ENCODE measurements around the gene ZNF414. TPM values are rescaled to one million over a fixed set of nuclear protein-coding genes. Genes with fewer than 3 reads are reported as not detected.
"Not testable (repeated sequence)": the region's sequence is repeated elsewhere in the genome, so short reads cannot be mapped to it uniquely, and the experiment has no call there.

The ZNF414 gene
- 13.7 TPM for total RNA-seq

- DNase-seq (ENCODE audit: low read depth in 2 of 3, low spot score in 2 of 3) = peak; percentile 94 to 99 (median 95)
Measured at GRCh38 chr19:8513687-8514504, at the start of gene ZNF414. ZNF414 (minus strand) TSS chr19:8514167; CDS start chr19:8514046, 121 bp downstream.

GRCh38 chr19:8561075-8561764, 47.3 kb upstream of the ZNF414 start:
- no peak for DNase-seq (ENCODE audit: low read depth in 2 of 3, low spot score in 2 of 3)

GRCh38 chr19:8558325-8558724, 44.4 kb upstream of the ZNF414 start:
- no peak for DNase-seq (ENCODE audit: low read depth in 2 of 3, low spot score in 2 of 3)

GRCh38 chr19:8557642-8558238, 43.8 kb upstream of the ZNF414 start:
- DNase-seq (ENCODE audit: low read depth in 2 of 3, low spot score in 2 of 3) = no peak

- DNase-seq (ENCODE audit: low read depth in 2 of 3, low spot score in 2 of 3) = not testable (repeated sequence)
Measured at GRCh38 chr19:8553729-8554128, 39.8 kb upstream of the ZNF414 start.

- DNase-seq (ENCODE audit: low read depth in 2 of 3, low spot score in 2 of 3) = peak in 1 of 3 donors; percentile 14
Measured at GRCh38 chr19:8552810-8553209, 38.8 kb upstream of the ZNF414 start.

- DNase-seq (ENCODE audit: low read depth in 2 of 3, low spot score in 2 of 3) = no peak
Measured at GRCh38 chr19:8550070-8550469, 36.1 kb upstream of the ZNF414 start.

- DNase-seq (ENCODE audit: low read depth in 2 of 3, low spot score in 2 of 3) = no peak
Measured at GRCh38 chr19:8545743-8546142, 31.8 kb upstream of the ZNF414 start.

- DNase-seq (ENCODE audit: low read depth in 2 of 3, low spot score in 2 of 3) = no peak
Measured at GRCh38 chr19:8544168-8544567, 30.2 kb upstream of the ZNF414 start.

GRCh38 chr19:8539621-8540149, 25.7 kb upstream of the ZNF414 start:
- no peak for DNase-seq (ENCODE audit: low read depth in 2 of 3, low spot score in 2 of 3)

GRCh38 chr19:8537099-8537498, 23.1 kb upstream of the ZNF414 start:
- no peak for DNase-seq (ENCODE audit: low read depth in 2 of 3, low spot score in 2 of 3)

GRCh38 chr19:8536282-8536681, 22.3 kb upstream of the ZNF414 start:
- no peak for DNase-seq (ENCODE audit: low read depth in 2 of 3, low spot score in 2 of 3)

- DNase-seq (ENCODE audit: low read depth in 2 of 3, low spot score in 2 of 3) = no peak
Measured at GRCh38 chr19:8532225-8532624, 18.3 kb upstream of the ZNF414 start.

GRCh38 chr19:8531470-8531869, 17.5 kb upstream of the ZNF414 start:
- no peak for DNase-seq (ENCODE audit: low read depth in 2 of 3, low spot score in 2 of 3)

- no peak for DNase-seq (ENCODE audit: low read depth in 2 of 3, low spot score in 2 of 3)
Measured at GRCh38 chr19:8530061-8530679, 16.2 kb upstream of the ZNF414 start.

- no peak for DNase-seq (ENCODE audit: low read depth in 2 of 3, low spot score in 2 of 3)
Measured at GRCh38 chr19:8529369-8530006, 15.5 kb upstream of the ZNF414 start.

GRCh38 chr19:8528500-8528899, 14.5 kb upstream of the ZNF414 start:
- DNase-seq (ENCODE audit: low read depth in 2 of 3, low spot score in 2 of 3) = no peak

- no peak for DNase-seq (ENCODE audit: low read depth in 2 of 3, low spot score in 2 of 3)
Measured at GRCh38 chr19:8526345-8527091, 12.6 kb upstream of the ZNF414 start.

GRCh38 chr19:8525401-8525684, 11.4 kb upstream of the ZNF414 start:
- no peak for DNase-seq (ENCODE audit: low read depth in 2 of 3, low spot score in 2 of 3)

GRCh38 chr19:8519388-8519787, 5.4 kb upstream of the ZNF414 start:
- DNase-seq (ENCODE audit: low read depth in 2 of 3, low spot score in 2 of 3) = no peak

Data from hematopoietic multipotent progenitor cell (in vitro differentiated cells).